ENCODE results near the gene SH3PXD2A.
"Not testable (repeated sequence)": the region's sequence is repeated elsewhere in the genome, so short reads cannot be mapped to it uniquely, and the experiment has no call there.

The SH3PXD2A gene

GRCh38 chr10:103849212-103849877 lies 6.0 kb downstream of the SH3PXD2A start:
- DNase-seq (ENCODE audit: low spot score), result no peak

- DNase-seq (ENCODE audit: low spot score), result no peak
Observed at GRCh38 chr10:103847909-103848468, 7.4 kb downstream of the SH3PXD2A start.

- no peak for DNase-seq (ENCODE audit: low spot score)
Observed at GRCh38 chr10:103847346-103847745, 8.0 kb downstream of the SH3PXD2A start.

- no peak for DNase-seq (ENCODE audit: low spot score)
Observed at GRCh38 chr10:103845972-103846371, 9.4 kb downstream of the SH3PXD2A start.

GRCh38 chr10:103845346-103845745 lies 10.0 kb downstream of the SH3PXD2A start:
- not testable (repeated sequence) for DNase-seq (ENCODE audit: low spot score)

GRCh38 chr10:103843854-103844570 lies 11.4 kb downstream of the SH3PXD2A start:
- peak; percentile 65 for DNase-seq (ENCODE audit: low spot score)

- no peak for DNase-seq (ENCODE audit: low spot score)
Observed at GRCh38 chr10:103843045-103843444, 12.3 kb downstream of the SH3PXD2A start.

- DNase-seq (ENCODE audit: low spot score), result no peak
Observed at GRCh38 chr10:103842605-103843004, 12.8 kb downstream of the SH3PXD2A start.

GRCh38 chr10:103841519-103841918 lies 13.9 kb downstream of the SH3PXD2A start:
- no peak for DNase-seq (ENCODE audit: low spot score)

GRCh38 chr10:103840740-103841070 lies 14.7 kb downstream of the SH3PXD2A start:
- no peak for DNase-seq (ENCODE audit: low spot score)

GRCh38 chr10:103839872-103840739 lies 15.3 kb downstream of the SH3PXD2A start:
- no peak for DNase-seq (ENCODE audit: low spot score)

GRCh38 chr10:103839519-103839871 lies 15.9 kb downstream of the SH3PXD2A start:
- no peak for DNase-seq (ENCODE audit: low spot score)

GRCh38 chr10:103838862-103839518 lies 16.4 kb downstream of the SH3PXD2A start:
- no peak for DNase-seq (ENCODE audit: low spot score)

GRCh38 chr10:103838070-103838395 lies 17.3 kb downstream of the SH3PXD2A start:
- DNase-seq (ENCODE audit: low spot score), result no peak

GRCh38 chr10:103837370-103838069 lies 17.9 kb downstream of the SH3PXD2A start:
- no peak for DNase-seq (ENCODE audit: low spot score)

- no peak for DNase-seq (ENCODE audit: low spot score)
Observed at GRCh38 chr10:103836861-103837260, 18.5 kb downstream of the SH3PXD2A start.

GRCh38 chr10:103836273-103836672 lies 19.1 kb downstream of the SH3PXD2A start:
- no peak for DNase-seq (ENCODE audit: low spot score)

GRCh38 chr10:103835096-103836050 lies 20.0 kb downstream of the SH3PXD2A start:
- peak; percentile 68 for DNase-seq (ENCODE audit: low spot score)

- DNase-seq (ENCODE audit: low spot score), result no peak
Observed at GRCh38 chr10:103834436-103835095, 20.8 kb downstream of the SH3PXD2A start.

All from AG08396 (cell line).